HCT116 (cell line): Measurements from ENCODE around the gene UGT2A3. TPM values are rescaled to one million over a fixed set of nuclear protein-coding genes. Genes with fewer than 3 reads are reported as not detected.

ENCODE experiments used
- ATAC-seq: fragments of 200-7000 bp; cut with Tn5 transposase; 2 replicates; pipeline ENCODE4 v1.9.1; 2020; ENCODE audit warnings: mild to moderate bottlenecking, moderate library complexity
- BruUV-seq: library from RNA; stranded (reverse); fragments of 400-500 nt; replicated peaks from 2 replicates; lab custom pipeline; 2021; lab: Mats Ljungman, UMichigan
- CTCF ChIA-PET: fragments of 300-600 bp; sonication (Branson Sonifier 250); formaldehyde crosslinking; loops from one replicate; lab custom pipeline; 2021; ENCODE audit warnings: antibody characterized with exemption; lab: Charles Lee
- POLR2A ChIA-PET: fragments of 300-600, 350-600 bp; sonication (Branson Sonifier 250); formaldehyde crosslinking; loops from one replicate; lab custom pipeline; 2021; ENCODE audit warnings: antibody characterized with exemption; lab: Charles Lee
- RAD21 ChIA-PET, 2 experiments: fragments of 300-600 bp; sonication (Branson Sonifier 250); formaldehyde crosslinking; loops; one replicate each; lab custom pipeline; 2023; ENCODE audit warnings: low total read pairs in 2 of 2; ENCODE audit not compliant: uncharacterized antibody in 2 of 2, unreplicated experiment in 2 of 2, low non-redundant PET in 1 of 2; lab: Charles Lee
- DNase-seq: peaks from one replicate; pipeline ENCODE4 v3.0.0-alpha.2; 2010; ENCODE audit warnings: low read depth, low spot score
- H2AFZ ChIP-seq: fragments of 200-600 bp; shearing (Covaris generic), sonication (generic); 2 replicates; pipeline ENCODE4 v1.6.1; 2017; ENCODE audit warnings: low read depth, mixed run types, mixed read lengths, antibody characterized with exemption, low read length; ENCODE audit not compliant: poor library complexity, severe bottlenecking
- H3K27ac ChIP-seq: 2 replicates; pipeline ENCODE4 v1.5.1; 2012; ENCODE audit warnings: low read depth, low read length
- H3K27me3 ChIP-seq: fragments of 200-600 bp; sonication (generic); 2 replicates; pipeline ENCODE4 v1.6.1; 2016; ENCODE audit warnings: mixed run types, low read length, mixed read lengths; ENCODE audit not compliant: insufficient read depth
- H3K36me3 ChIP-seq, 2 experiments: fragments of 200-500 bp in 1 of 2; fragments of 200-600 bp in 1 of 2; sonication (Bioruptor generic) in 1 of 2; sonication (generic) in 1 of 2; 2 replicates each; pipeline versions ENCODE4 v1.5.1 to v1.6.1; 2014 to 2016; ENCODE audit warnings: low read length in 2 of 2, inconsistent platforms in 1 of 2, mixed read lengths in 1 of 2, mixed run types in 1 of 2; ENCODE audit not compliant: insufficient read depth in 2 of 2, control insufficient read depth in 1 of 2
- H3K4me1 ChIP-seq, 2 experiments: fragments of 200-600 bp in 1 of 2; sonication (generic) in 1 of 2; 2 replicates each; pipeline versions ENCODE4 v1.5.1 to v1.6.1; 2012 to 2017; ENCODE audit warnings: low read length in 2 of 2, inconsistent platforms in 1 of 2, mild to moderate bottlenecking in 1 of 2, mixed read lengths in 1 of 2, mixed run types in 1 of 2, moderate library complexity in 1 of 2; ENCODE audit not compliant: insufficient read depth in 2 of 2, control insufficient read depth in 1 of 2
- H3K4me2 ChIP-seq: fragments of 200-600 bp; sonication (generic); 2 replicates; pipeline ENCODE4 v1.6.1; 2017; ENCODE audit warnings: mixed run types, low read length, mixed read lengths
- H3K4me3 ChIP-seq, 2 experiments: fragments of 200-600 bp in 1 of 2; sonication (generic) in 1 of 2; replicated peaks in 1 of 2; 2 replicates each; pipeline ENCODE4 v1.5.1; 2011 to 2016; ENCODE audit warnings: low read length in 2 of 2, control low read depth in 1 of 2, low read depth in 1 of 2, mild to moderate bottlenecking in 1 of 2, mixed read lengths in 1 of 2, mixed run types in 1 of 2
- H3K79me2 ChIP-seq: fragments of 200-600 bp; sonication (generic); 2 replicates; pipeline ENCODE4 v1.6.1; 2017; ENCODE audit warnings: mild to moderate bottlenecking, mixed run types, low read length, moderate library complexity, mixed read lengths; ENCODE audit not compliant: insufficient read depth
- H3K9ac ChIP-seq: fragments of 200-600 bp; sonication (generic); 2 replicates; pipeline ENCODE4 v1.6.1; 2016; ENCODE audit warnings: low read length, mixed read lengths
- H3K9me2 ChIP-seq: fragments of 200-600 bp; sonication (generic), shearing (Covaris generic); 2 replicates; pipeline ENCODE4 v1.6.1; 2017; ENCODE audit warnings: mixed run types, mild to moderate bottlenecking, moderate library complexity; ENCODE audit not compliant: insufficient read depth
- H3K9me3 ChIP-seq, 2 experiments: fragments of 200-500 bp in 1 of 2; fragments of 200-600 bp in 1 of 2; sonication (Bioruptor generic) in 1 of 2; sonication (generic) in 1 of 2; 2 replicates each; pipeline ENCODE4 v1.6.1; 2014 to 2017; ENCODE audit warnings: low read length in 2 of 2, mixed read lengths in 2 of 2, inconsistent platforms in 1 of 2, low read depth in 1 of 2, mild to moderate bottlenecking in 1 of 2, mixed run types in 1 of 2, moderate library complexity in 1 of 2; ENCODE audit not compliant: control insufficient read depth in 1 of 2, insufficient read depth in 1 of 2
- H4K20me1 ChIP-seq: fragments of 200-600 bp; sonication (generic), shearing (Covaris generic); 2 replicates; pipeline ENCODE4 v1.6.1; 2017; ENCODE audit warnings: mixed run types, mild to moderate bottlenecking, moderate library complexity; ENCODE audit not compliant: insufficient read depth
- ATF3 ChIP-seq: IDR thresholded peaks from 2 replicates; pipeline ENCODE4 v1.6.1; 2012
- CEBPB ChIP-seq: IDR thresholded peaks from 2 replicates; pipeline ENCODE4 v1.6.1; 2012; ENCODE audit warnings: low read depth
- CTCF ChIP-seq, 3 experiments: fragments of 200-600 bp in 1 of 3; sonication (generic) in 1 of 3; IDR thresholded peaks in 2 of 3; conservative IDR thresholded peaks in 1 of 3; 2 replicates each; pipeline ENCODE4 v1.5.1; 2012 to 2017; ENCODE audit warnings: low read depth in 2 of 3, low read length in 2 of 3, antibody characterized with exemption in 1 of 3, borderline replicate concordance in 1 of 3, control low read depth in 1 of 3, mild to moderate bottlenecking in 1 of 3, mixed read lengths in 1 of 3, mixed run types in 1 of 3, moderate library complexity in 1 of 3; ENCODE audit not compliant: insufficient read depth in 1 of 3
- EGR1 ChIP-seq: IDR thresholded peaks from 2 replicates; pipeline ENCODE4 v1.6.1; 2012; ENCODE audit warnings: low read depth
- EZH2 ChIP-seq: fragments of 200-600 bp; sonication (generic); IDR thresholded peaks from 2 replicates; pipeline ENCODE4 v1.6.1; 2017; ENCODE audit warnings: antibody characterized with exemption, mixed run types
- POLR2A ChIP-seq: IDR thresholded peaks from 2 replicates; pipeline ENCODE4 v1.7.0; 2011; ENCODE audit warnings: borderline replicate concordance; ENCODE audit not compliant: insufficient read depth, insufficient read length; ENCODE audit errors: extremely low read depth
- RAD21 ChIP-seq: IDR thresholded peaks from 2 replicates; pipeline ENCODE4 v1.6.1; 2012; ENCODE audit warnings: low read depth, mild to moderate bottlenecking
- SIN3A ChIP-seq: IDR thresholded peaks from 2 replicates; pipeline ENCODE4 v1.6.1; 2012; ENCODE audit warnings: low read depth
- TCF7L2 ChIP-seq: IDR thresholded peaks from 2 replicates; pipeline ENCODE4 v1.7.0; 2011; ENCODE audit warnings: borderline replicate concordance, inconsistent platforms; ENCODE audit not compliant: insufficient read depth, insufficient read length; ENCODE audit errors: extremely low read depth
- YY1 ChIP-seq: IDR thresholded peaks from 2 replicates; pipeline ENCODE4 v1.6.1; 2011; ENCODE audit warnings: low read length, low read depth, moderate library complexity, mild to moderate bottlenecking; ENCODE audit not compliant: insufficient replicate concordance; ENCODE audit errors: extremely low read depth
- intact Hi-C: fragments of 100-400 bp; cut with micrococcal nuclease; formaldehyde crosslinking; loops from 2 replicates; pipeline ENCODE4 v1.10.0; 2022
- total RNA-seq: library from RNA; stranded (reverse); gene quantifications from one replicate; pipeline ENCODE4 v1.2.1, GENCODE V29; 2021; ENCODE audit not compliant: unreplicated experiment
- TF ChIP-seq, protein P1 (sequence below): IDR thresholded peaks from 2 replicates; pipeline ENCODE4 v1.6.1; 2011; ENCODE audit warnings: mild to moderate bottlenecking, low read length, moderate library complexity; ENCODE audit not compliant: insufficient replicate concordance; ENCODE audit errors: extremely low read depth

The UGT2A3 gene
- total RNA-seq, 1 experiment from 2014 or later, result not detected

- TF ChIP-seq TCF7L2 (no peak), EGR1 (no peak), ATF3 (no peak), EZH2 (no peak), POLR2A (no peak)
These were observed 43.7 kb upstream of the UGT2A3 start (continued) for GRCh38 chr4:68995292-68995691.

GRCh38 chr4:68987007-68987406 lies 35.4 kb upstream of the UGT2A3 start:
- H3K4me2 ChIP-seq, result no peak overlapping the region
- no peaks in the 10 kb centered on the region for H4K20me1 ChIP-seq
- no peaks in the 10 kb centered on the region for H3K9me3 ChIP-seq
- intact Hi-C loops, result no loop called here
- no peaks in the 10 kb centered on the region for H3K36me3 ChIP-seq
- H3K27me3 ChIP-seq, result no peaks in the 10 kb centered on the region
- no peaks in the 10 kb centered on the region for H3K9me2 ChIP-seq
- H3K79me2 ChIP-seq, result no peaks in the 10 kb centered on the region
- DNase-seq, result no peak
- CTCF ChIA-PET, result no interaction called here
- no peak for ATAC-seq
- H3K4me1 ChIP-seq, result no peaks in the 10 kb centered on the region
- POLR2A ChIA-PET, result no interaction called here
- no peak overlapping the region for H3K27ac ChIP-seq
- BruUV-seq, result no TSS peak
- no peak overlapping the region for H2AFZ ChIP-seq
- RAD21 ChIA-PET, result no interaction called here
- TF ChIP-seq CTCF (IDR thresholded peaks at IDR 0.05 in 2 of 3, conservative IDR thresholded peaks at IDR 0.05 in 1 of 3; ENCODE audit: borderline replicate concordance in 1 of 3, insufficient read depth in 1 of 3, low read depth in 2 of 3, low read length in 2 of 3), result no peak
- TF ChIP-seq SIN3A, result no peak
- TF ChIP-seq POLR2A, result no peak
- no peak for TF ChIP-seq RAD21
- no peak for TF ChIP-seq YY1
- TF ChIP-seq CEBPB, result no peak
- TF ChIP-seq, protein P1, sequence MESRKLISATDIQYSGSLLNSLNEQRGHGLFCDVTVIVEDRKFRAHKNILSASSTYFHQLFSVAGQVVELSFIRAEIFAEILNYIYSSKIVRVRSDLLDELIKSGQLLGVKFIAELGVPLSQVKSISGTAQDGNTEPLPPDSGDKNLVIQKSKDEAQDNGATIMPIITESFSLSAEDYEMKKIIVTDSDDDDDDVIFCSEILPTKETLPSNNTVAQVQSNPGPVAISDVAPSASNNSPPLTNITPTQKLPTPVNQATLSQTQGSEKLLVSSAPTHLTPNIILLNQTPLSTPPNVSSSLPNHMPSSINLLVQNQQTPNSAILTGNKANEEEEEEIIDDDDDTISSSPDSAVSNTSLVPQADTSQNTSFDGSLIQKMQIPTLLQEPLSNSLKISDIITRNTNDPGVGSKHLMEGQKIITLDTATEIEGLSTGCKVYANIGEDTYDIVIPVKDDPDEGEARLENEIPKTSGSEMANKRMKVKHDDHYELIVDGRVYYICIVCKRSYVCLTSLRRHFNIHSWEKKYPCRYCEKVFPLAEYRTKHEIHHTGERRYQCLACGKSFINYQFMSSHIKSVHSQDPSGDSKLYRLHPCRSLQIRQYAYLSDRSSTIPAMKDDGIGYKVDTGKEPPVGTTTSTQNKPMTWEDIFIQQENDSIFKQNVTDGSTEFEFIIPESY, result no peak
- no peak overlapping the region for H3K9ac ChIP-seq
- H3K4me3 ChIP-seq, result no peak overlapping the region
